SHP77 treated with DMSO at 0.1 percent for 48 hours (cell line): ENCODE data around the gene CNTN5.

Source experiments
- DNase-seq: peaks from one replicate; lab custom pipeline; 2025; lab: John Stamatoyannopoulos, UW

Gene CNTN5

DNA sequence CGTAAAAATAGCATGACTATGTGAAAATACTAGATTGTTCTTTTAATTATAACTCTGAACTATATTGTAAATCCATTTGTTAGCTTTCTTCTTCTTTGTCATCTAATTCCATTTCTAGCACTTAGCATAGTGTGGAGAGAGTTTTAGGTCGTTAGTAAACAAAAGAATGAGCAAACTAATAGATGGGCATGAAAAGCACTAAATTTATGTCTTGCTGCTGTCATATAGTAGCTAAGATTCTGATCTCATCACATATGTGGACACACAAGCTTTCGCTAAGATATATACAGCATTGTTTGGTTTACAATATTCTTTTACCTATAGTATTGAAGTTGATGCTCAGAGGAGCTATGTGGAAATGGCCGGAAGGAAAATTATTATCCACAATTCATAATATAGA is 370.5 kb downstream of the CNTN5 start:
- DNase-seq, result no peak

DNA sequence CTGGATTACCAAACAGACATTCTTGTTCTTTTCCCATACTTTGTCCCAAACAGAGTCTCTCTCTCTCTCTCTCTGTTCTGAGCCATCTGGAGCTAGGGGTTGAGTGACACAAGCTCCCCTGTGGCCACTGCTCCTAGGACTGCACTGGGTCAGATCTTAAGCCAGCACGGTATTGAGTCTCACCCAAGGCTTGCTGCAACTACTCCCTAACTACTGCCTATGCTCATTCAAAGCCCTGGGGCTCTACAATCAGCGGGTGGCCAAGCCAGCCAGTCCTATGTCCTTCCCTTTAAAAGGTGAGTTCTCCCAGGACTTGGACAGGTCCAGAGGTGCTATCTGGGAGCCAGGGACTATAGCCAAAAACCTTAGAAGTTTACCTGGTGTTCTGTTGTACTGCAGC is 385.6 kb downstream of the CNTN5 start:
- no peak for DNase-seq

GRCh38 chr11:99410636-99411035 is 389.9 kb downstream of the CNTN5 start:
- DNase-seq, result no peak

- no peak for DNase-seq
Measured at GRCh38 chr11:99418927-99419720, 398.4 kb downstream of the CNTN5 start.

DNA sequence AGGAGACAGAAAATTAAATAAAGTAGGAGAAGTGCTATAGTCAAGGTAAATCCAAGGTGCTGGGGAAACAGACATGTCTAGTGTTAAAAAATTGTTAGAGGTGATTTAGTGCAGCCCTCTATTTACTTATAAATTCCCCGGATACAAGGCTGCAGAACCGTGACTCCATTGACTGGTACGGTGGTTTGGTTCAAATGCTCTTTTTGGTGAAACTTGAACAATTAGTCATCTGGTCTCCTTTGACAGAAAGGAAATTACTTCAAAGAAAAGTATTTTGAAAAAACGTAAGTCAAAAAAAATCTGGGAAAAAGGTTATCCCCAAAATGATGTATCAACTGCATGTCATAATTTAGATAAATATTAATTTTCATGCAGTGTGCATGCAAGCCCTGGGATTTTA is 399.2 kb downstream of the CNTN5 start:
- DNase-seq, result no peak

- no peak for DNase-seq
Measured at GRCh38 chr11:99422581-99423427, 402.1 kb downstream of the CNTN5 start.

GRCh38 chr11:99423428-99423983 is 402.8 kb downstream of the CNTN5 start:
- DNase-seq, result no peak

GRCh38 chr11:99424313-99425084 is 403.8 kb downstream of the CNTN5 start:
- DNase-seq, result no peak

- no peak for DNase-seq
Measured at GRCh38 chr11:99425596-99425995, 404.8 kb downstream of the CNTN5 start.

GRCh38 chr11:99432677-99433076 is 411.9 kb downstream of the CNTN5 start:
- no peak for DNase-seq

DNA sequence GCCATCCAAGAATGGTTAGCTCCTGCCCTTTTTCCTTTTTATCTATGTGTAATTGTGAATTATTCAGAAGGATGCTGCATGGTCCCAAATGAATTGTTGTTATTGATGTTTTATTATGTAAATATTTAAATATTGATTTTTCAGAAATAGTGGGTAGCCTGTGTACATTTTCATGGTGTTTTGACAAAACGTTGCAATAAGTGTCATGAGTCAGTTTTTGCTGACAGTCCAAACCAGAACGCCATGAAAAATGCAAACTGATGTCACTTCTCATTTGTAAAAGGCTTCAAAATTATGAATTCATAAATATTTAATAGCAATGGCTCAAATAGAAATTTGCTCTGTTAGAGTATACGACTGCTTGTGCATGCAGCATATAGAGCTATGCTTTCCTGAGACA is 422.5 kb downstream of the CNTN5 start:
- DNase-seq, result no peak

- no peak for DNase-seq
Measured at GRCh38 chr11:99446400-99446799, 425.7 kb downstream of the CNTN5 start.

DNA sequence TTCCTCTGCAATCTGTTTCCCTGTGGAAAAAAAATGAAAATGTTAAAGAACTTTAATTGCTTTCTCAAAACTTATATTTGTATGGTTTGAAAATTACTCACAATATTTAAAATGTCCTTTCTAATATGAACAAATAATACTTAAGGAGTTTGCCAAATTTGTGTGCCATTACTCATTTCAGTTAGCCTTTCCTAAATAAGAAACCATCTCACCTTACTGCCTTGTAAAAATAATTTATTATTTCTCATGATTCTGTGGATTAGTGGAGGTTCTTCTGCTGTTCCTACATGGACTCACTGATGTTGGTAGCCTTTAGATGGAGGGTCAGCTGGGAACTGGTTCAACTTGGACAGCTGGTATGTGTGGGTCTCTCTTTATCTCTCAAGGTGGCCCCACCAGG is 428.6 kb downstream of the CNTN5 start:
- DNase-seq, result no peak

GRCh38 chr11:99452075-99452474 is 431.3 kb downstream of the CNTN5 start:
- DNase-seq, result no peak

DNA sequence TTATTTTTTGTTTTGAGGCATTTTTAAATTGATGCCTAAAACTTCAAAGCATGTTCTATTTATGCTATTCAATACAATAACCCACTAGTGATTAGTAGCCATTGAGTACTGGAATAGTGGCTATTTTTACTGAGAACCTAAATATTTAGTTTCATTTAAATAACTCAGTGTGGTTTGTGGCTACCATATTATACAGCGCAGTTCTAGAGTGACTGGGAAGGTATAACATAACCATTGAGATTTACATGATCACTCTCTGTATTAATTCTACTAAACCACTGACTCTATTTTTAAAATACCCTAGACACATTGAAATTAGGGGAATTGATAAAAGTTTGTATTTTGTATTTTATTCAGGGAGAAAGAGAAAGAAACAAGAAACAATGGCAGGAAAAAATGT is 441.2 kb downstream of the CNTN5 start:
- DNase-seq, result no peak

GRCh38 chr11:99464985-99465384 is 444.2 kb downstream of the CNTN5 start:
- no peak for DNase-seq

DNA sequence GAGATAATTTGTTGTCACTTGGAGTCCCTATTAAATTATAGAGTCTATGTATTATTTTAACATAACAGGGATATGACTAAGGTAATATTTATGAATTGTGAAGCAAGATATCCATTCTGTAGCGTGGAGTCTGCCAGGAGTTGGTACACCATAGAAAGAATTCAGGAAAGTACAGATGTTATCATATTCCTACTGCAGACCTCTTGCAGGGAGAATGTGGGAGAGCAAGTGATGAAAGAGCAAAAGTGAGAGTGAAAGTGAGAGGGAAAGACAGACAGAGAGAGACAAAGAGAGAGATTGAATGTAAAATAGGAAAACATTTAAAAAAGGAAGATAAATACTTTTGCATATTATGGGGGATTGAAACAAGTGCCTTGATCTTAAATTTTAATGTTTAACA is 468.8 kb downstream of the CNTN5 start:
- DNase-seq, result no peak

GRCh38 chr11:99494065-99494464 is 473.3 kb downstream of the CNTN5 start:
- no peak for DNase-seq

- no peak for DNase-seq
Measured at GRCh38 chr11:99501655-99502054, 480.9 kb downstream of the CNTN5 start.

- DNase-seq, result no peak
Measured at GRCh38 chr11:99505316-99505715, 484.6 kb downstream of the CNTN5 start.

- DNase-seq, result no peak
Measured at GRCh38 chr11:99505831-99506230, 485.1 kb downstream of the CNTN5 start.

DNA sequence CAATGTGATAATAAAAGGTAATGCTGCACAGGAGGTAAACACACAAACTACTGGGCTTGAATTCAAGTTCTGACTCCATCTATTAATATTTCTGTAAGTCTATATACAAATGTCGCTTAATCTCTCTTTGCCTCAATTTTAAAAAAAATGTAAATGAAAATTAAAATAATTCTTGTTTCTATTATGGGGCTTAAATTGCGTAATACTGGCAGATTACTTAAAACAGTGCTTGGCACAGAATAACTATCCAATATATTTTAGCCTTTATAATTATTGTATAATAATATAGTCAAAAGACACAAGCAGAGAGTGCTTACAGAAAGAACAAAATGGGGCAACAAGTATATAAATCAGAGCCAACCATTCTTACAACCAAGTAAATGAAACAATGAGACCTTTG is 489.1 kb downstream of the CNTN5 start:
- no peak for DNase-seq
